C4-2B (cell line): Measurements from ENCODE around the gene CREG2.

ENCODE experiments used
- CTCF ChIP-seq: fragments of 450-650 bp; conservative IDR thresholded peaks from 2 replicates; pipeline ENCODE4 v1.5.1; 2017; ENCODE audit warnings: mild to moderate bottlenecking
- ZFX ChIP-seq: fragments of 450-650 bp; IDR thresholded peaks from 2 replicates; pipeline ENCODE4 v1.6.1; 2017

DNA sequence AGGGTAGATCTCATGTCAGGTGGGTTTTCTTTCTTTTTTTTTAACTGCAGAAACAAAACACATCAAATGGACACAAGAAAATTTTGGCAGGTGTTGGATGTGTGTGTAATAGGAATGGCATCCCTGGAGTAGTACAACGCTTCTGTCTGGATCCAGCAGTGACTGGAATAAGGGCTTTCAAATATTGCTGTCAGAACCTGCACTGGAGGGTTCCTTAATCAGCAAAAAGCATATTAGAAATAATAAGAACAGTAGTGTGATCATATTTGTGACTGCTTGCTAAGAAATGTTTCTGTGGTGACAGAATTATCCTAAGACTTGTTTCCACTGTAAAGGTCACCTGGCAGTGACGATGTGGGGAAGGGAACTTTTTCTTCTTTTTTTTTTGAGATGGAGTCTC, 30.8 kb downstream of the CREG2 start:
- TF ChIP-seq CTCF = no peak
- TF ChIP-seq ZFX = no peak
